ENCODE results near the gene DDX51. TPM values are rescaled to one million over a fixed set of nuclear protein-coding genes. Genes with fewer than 3 reads are reported as not detected.

DDX51 gene
- total RNA-seq, 2 donors from 2014 or later, result 16.1 to 27.4 TPM

GRCh38 chr12:132172619-132173018, 28.5 kb upstream of the DDX51 start:
- intact Hi-C loops (cut with DNase I), result no loop called here
- no peaks in the 10 kb centered on the region for H3K9me3 ChIP-seq
- ATAC-seq (no peak), DNase-seq (no peak)
- TF ChIP-seq POLR2A (IDR thresholded peaks at IDR 0.05), result no peak
- no peak for TF ChIP-seq CTCF (IDR thresholded peaks at IDR 0.05)
- peaks cover 0 to 13% of the 10 kb centered on the region in 2 donors for H3K27me3 ChIP-seq
- no peak overlapping the region for H3K4me3 ChIP-seq
- no peaks in the 10 kb centered on the region for H3K4me1 ChIP-seq
- H3K27ac ChIP-seq, result no peak overlapping the region
- H3K36me3 ChIP-seq (replicated peaks in 1 of 2; ENCODE audit: insufficient read depth in 1 of 2, low read depth in 2 of 2), result no peaks in the 10 kb centered on the region
- 43 to 66% methylated on average over 3 to 15 of the region's 15 CpGs for WGBS, 2 donors

DNA sequence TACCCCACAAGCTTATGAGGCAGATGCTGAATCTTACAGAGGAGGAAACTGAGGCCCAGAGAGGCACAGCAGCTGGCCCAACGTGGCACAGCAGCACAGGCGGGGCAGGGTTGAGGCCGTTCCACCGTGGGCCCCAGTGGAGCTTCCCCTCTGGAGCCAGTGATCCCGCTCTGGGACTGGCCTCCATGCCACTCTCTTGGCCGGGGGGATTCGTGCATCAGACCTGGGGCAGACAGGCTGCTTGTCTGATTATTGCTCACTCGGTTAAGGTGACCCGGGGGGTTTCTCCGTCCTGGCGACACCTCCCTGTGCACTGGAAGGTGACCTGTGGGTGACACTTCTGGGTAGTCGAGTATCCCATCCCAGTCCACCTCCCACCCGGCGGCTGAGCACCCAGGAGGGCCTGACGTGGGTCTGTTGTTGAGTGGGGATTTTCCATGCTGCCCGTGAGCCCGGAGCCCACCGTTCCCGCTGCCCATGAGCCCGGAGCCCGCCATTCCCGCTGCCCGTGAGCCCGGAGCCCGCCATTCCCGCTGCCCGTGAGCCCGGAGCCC, 27.9 kb upstream of the DDX51 start:
- intact Hi-C loops (cut with DNase I), result no loop called here
- no peak for TF ChIP-seq CTCF (IDR thresholded peaks at IDR 0.05)
- no peak for TF ChIP-seq POLR2A (IDR thresholded peaks at IDR 0.05)
- Histone ChIP-seq H3K9me3 (no peaks in the 10 kb centered on the region), H3K4me3 (no peak overlapping the region), H3K36me3 (replicated peaks in 1 of 2; ENCODE audit: insufficient read depth in 1 of 2, low read depth in 2 of 2) (no peaks in the 10 kb centered on the region), H3K27ac (no peak overlapping the region), H3K27me3 (peaks cover 0 to 13% of the 10 kb centered on the region in 2 donors), H3K4me1 (no peaks in the 10 kb centered on the region)
- 59 to 65% methylated on average over 16 to 25 of the region's 28 CpGs for WGBS, 2 donors
- ATAC-seq, result no peak
- no peak for DNase-seq

DNA sequence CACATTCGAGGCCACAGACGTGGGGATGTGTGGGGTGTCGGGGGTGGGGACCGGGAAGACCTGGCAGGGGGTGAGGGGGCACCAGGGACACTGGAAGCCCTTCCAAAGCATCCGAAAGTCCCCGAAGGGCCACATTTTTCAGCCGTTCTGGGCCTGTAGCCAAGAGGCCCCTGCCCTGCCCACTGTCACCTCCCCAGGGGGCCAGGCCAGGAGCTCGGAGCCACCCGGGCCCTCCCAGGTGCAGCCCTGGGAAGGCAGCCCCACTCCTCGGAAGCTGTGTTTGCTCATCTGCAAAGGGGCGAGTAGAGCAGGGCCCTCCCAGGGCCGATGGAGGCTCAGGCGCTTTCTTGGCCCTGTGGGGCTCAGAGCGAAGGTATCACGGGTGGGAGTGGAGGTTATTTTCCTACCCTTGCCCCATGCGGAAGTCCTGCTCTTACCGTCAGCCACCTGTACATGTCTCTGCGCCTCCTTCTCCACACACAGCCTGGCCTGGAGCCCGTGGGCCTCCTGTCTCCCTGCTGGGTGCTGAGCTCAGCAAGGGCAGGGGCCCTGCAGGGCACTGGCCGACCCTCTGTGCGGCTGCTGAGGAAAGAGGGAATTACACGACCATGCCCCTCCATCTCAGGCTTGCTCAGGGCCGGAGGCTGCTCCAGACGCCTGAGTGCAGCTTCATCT, 27.3 kb upstream of the DDX51 start:
- H3K9me3 ChIP-seq, result no peaks in the 10 kb centered on the region
- WGBS, 2 donors, result 42 to 56% methylated on average over 5 to 24 of the region's 24 CpGs
- no peak overlapping the region for H3K27ac ChIP-seq
- ATAC-seq (no peak), DNase-seq (no peak)
- no peaks in the 10 kb centered on the region for H3K4me1 ChIP-seq
- no peak overlapping the region for H3K4me3 ChIP-seq
- peaks cover 0 to 13% of the 10 kb centered on the region in 2 donors for H3K27me3 ChIP-seq
- intact Hi-C loops (cut with DNase I), result no loop called here
- TF ChIP-seq CTCF (IDR thresholded peaks at IDR 0.05) (no peak), POLR2A (IDR thresholded peaks at IDR 0.05) (no peak)
- no peaks in the 10 kb centered on the region for H3K36me3 ChIP-seq (replicated peaks in 1 of 2; ENCODE audit: insufficient read depth in 1 of 2, low read depth in 2 of 2)

GRCh38 chr12:132170637-132171292, 26.6 kb upstream of the DDX51 start:
- TF ChIP-seq CTCF (IDR thresholded peaks at IDR 0.05) (no peak), POLR2A (IDR thresholded peaks at IDR 0.05) (no peak)
- 60 to 70% methylated on average over 5 to 33 of the region's 33 CpGs for WGBS, 2 donors
- no peak overlapping the region for H3K4me3 ChIP-seq
- H3K36me3 ChIP-seq (replicated peaks in 1 of 2; ENCODE audit: insufficient read depth in 1 of 2, low read depth in 2 of 2), result no peaks in the 10 kb centered on the region
- H3K9me3 ChIP-seq, result no peaks in the 10 kb centered on the region
- intact Hi-C loops (cut with DNase I), result no loop called here
- DNase-seq, result no peak
- no peak for ATAC-seq
- no peaks in the 10 kb centered on the region for H3K4me1 ChIP-seq
- no peak overlapping the region for H3K27ac ChIP-seq
- H3K27me3 ChIP-seq, result peaks cover 0 to 13% of the 10 kb centered on the region in 2 donors
